Brain pericyte (primary cell): Measurements from ENCODE around the gene LCN10.

Source experiments
- DNase-seq: peaks from one replicate; pipeline ENCODE4 v3.0.0-alpha.2; 2012; ENCODE audit warnings: low read depth, low spot score

Gene LCN10

GRCh38 chr9:136700959-136701667 lies 41.6 kb downstream of the LCN10 start:
- DNase-seq, result no peak

- DNase-seq, result no peak
Observed at GRCh38 chr9:136700304-136700703, 42.4 kb downstream of the LCN10 start.

GRCh38 chr9:136698635-136699246 lies 44.0 kb downstream of the LCN10 start:
- no peak for DNase-seq

GRCh38 chr9:136697821-136698526 lies 44.8 kb downstream of the LCN10 start:
- no peak for DNase-seq

GRCh38 chr9:136697146-136697820 lies 45.5 kb downstream of the LCN10 start:
- DNase-seq, result no peak

GRCh38 chr9:136696502-136696901 lies 46.2 kb downstream of the LCN10 start:
- no peak for DNase-seq

GRCh38 chr9:136695955-136696354 lies 46.8 kb downstream of the LCN10 start:
- no peak for DNase-seq

GRCh38 chr9:136695435-136695895 lies 47.3 kb downstream of the LCN10 start:
- peak; percentile 34 for DNase-seq

- no peak for DNase-seq
Observed at GRCh38 chr9:136694872-136695247, 47.9 kb downstream of the LCN10 start.

GRCh38 chr9:136694163-136694871 lies 48.4 kb downstream of the LCN10 start:
- DNase-seq, result no peak

GRCh38 chr9:136693490-136694162 lies 49.1 kb downstream of the LCN10 start:
- DNase-seq, result no peak

GRCh38 chr9:136693135-136693489 lies 49.6 kb downstream of the LCN10 start:
- DNase-seq, result no peak

GRCh38 chr9:136692185-136693134 lies 50.3 kb downstream of the LCN10 start:
- DNase-seq, result no peak

GRCh38 chr9:136691316-136692184 lies 51.2 kb downstream of the LCN10 start:
- no peak for DNase-seq

GRCh38 chr9:136690806-136691261 lies 51.9 kb downstream of the LCN10 start:
- no peak for DNase-seq

- no peak for DNase-seq
Observed at GRCh38 chr9:136690104-136690805, 52.5 kb downstream of the LCN10 start.

- no peak for DNase-seq
Observed at GRCh38 chr9:136689108-136689460, 53.7 kb downstream of the LCN10 start.
